SK-N-SH (cell line): ENCODE results near the gene RAE1. TPM values are rescaled to one million over a fixed set of nuclear protein-coding genes. Genes with fewer than 3 reads are reported as not detected.

ENCODE experiments used
- CTCF ChIA-PET: fragments of 300-600, 350-600 bp; formaldehyde crosslinking; extraction: SDS; loops from one replicate; lab custom pipeline; 2021; lab: Yijun Ruan, JAX
- POLR2A ChIA-PET: fragments of 350-600 bp; sonication (Branson Sonifier 250); formaldehyde crosslinking; extraction: SDS; loops from one replicate; lab custom pipeline; 2020; ENCODE audit warnings: antibody characterized with exemption, inconsistent platforms; lab: Yijun Ruan, JAX
- DNase-seq: peaks from one replicate; pipeline ENCODE4 v3.0.0; 2012
- H2AFZ ChIP-seq: fragments of 200-600 bp; sonication (generic); 2 replicates; pipeline ENCODE4 v1.8.1; 2016; ENCODE audit warnings: antibody characterized with exemption, mild to moderate bottlenecking, low read depth
- H3F3A ChIP-seq: fragments of 200-600 bp; sonication (generic); replicated peaks from 2 replicates; pipeline ENCODE3; 2016; ENCODE audit warnings: antibody characterized with exemption, mild to moderate bottlenecking; ENCODE audit not compliant: insufficient read depth
- H3K27ac ChIP-seq, 2 experiments: fragments of 200-500 bp in 1 of 2; fragments of 200-600 bp in 1 of 2; sonication (Bioruptor generic) in 1 of 2; sonication (generic), shearing (Covaris generic) in 1 of 2; 2 replicates each; pipeline versions ENCODE4 v1.5.1 to v1.6.1; 2014 to 2016; ENCODE audit warnings: low read depth in 2 of 2, inconsistent platforms in 1 of 2, low read length in 1 of 2, mild to moderate bottlenecking in 1 of 2, mixed read lengths in 1 of 2
- H3K27me3 ChIP-seq: fragments of 200-600 bp; sonication (generic), shearing (Covaris generic); 2 replicates; pipeline ENCODE4 v1.6.1; 2016; ENCODE audit warnings: mixed run types; ENCODE audit not compliant: insufficient read depth
- H3K36me3 ChIP-seq, 2 experiments: fragments of 200-500 bp in 1 of 2; fragments of 200-600 bp in 1 of 2; sonication (Bioruptor generic) in 1 of 2; sonication (generic) in 1 of 2; replicated peaks in 1 of 2; 2 replicates each; pipeline versions ENCODE3 to v1.5.1; 2014 to 2016; ENCODE audit warnings: low read length in 1 of 2, mild to moderate bottlenecking in 1 of 2; ENCODE audit not compliant: insufficient read depth in 2 of 2, control insufficient read depth in 1 of 2
- H3K4me1 ChIP-seq, 2 experiments: fragments of 200-500 bp in 1 of 2; fragments of 200-600 bp in 1 of 2; sonication (Bioruptor generic) in 1 of 2; sonication (generic), shearing (Covaris generic) in 1 of 2; 2 replicates each; pipeline versions ENCODE4 v1.5.1 to v1.6.1; 2014 to 2016; ENCODE audit warnings: low read depth in 1 of 2, low read length in 1 of 2, mixed run types in 1 of 2; ENCODE audit not compliant: insufficient read depth in 2 of 2, control insufficient read depth in 1 of 2
- H3K4me2 ChIP-seq: fragments of 200-600 bp; sonication (generic), shearing (Covaris generic); 2 replicates; pipeline ENCODE4 v1.6.1; 2017; ENCODE audit warnings: mixed run types
- H3K4me3 ChIP-seq, 2 experiments: fragments of 200-500 bp in 1 of 2; fragments of 200-600 bp in 1 of 2; sonication (Bioruptor generic) in 1 of 2; sonication (generic), shearing (Covaris generic) in 1 of 2; 2 replicates each; pipeline versions ENCODE4 v1.5.1 to v1.8.1; 2014 to 2016; ENCODE audit warnings: low read depth in 2 of 2, inconsistent platforms in 1 of 2, low read length in 1 of 2, mild to moderate bottlenecking in 1 of 2, mixed read lengths in 1 of 2, moderate library complexity in 1 of 2
- H3K79me2 ChIP-seq: fragments of 200-600 bp; sonication (generic); 2 replicates; pipeline ENCODE4 v1.8.1; 2017; ENCODE audit warnings: mild to moderate bottlenecking; ENCODE audit not compliant: insufficient read depth
- H3K9ac ChIP-seq: fragments of 200-600 bp; sonication (generic); 2 replicates; pipeline ENCODE4 v1.6.1; 2017; ENCODE audit warnings: mixed run types
- H3K9me2 ChIP-seq: fragments of 200-600 bp; sonication (generic); 2 replicates; pipeline ENCODE4 v1.6.1; 2017; ENCODE audit warnings: mixed run types
- H3K9me3 ChIP-seq: fragments of 200-600 bp; sonication (generic); 2 replicates; pipeline ENCODE4 v1.6.1; 2017; ENCODE audit warnings: mixed run types, mild to moderate bottlenecking, moderate library complexity
- H4K20me1 ChIP-seq: fragments of 200-600 bp; sonication (generic); 2 replicates; pipeline ENCODE4 v1.6.1; 2017; ENCODE audit warnings: mild to moderate bottlenecking, mixed run types; ENCODE audit not compliant: insufficient read depth
- CHD2 ChIP-seq: fragments of 150-350 bp; IDR thresholded peaks from 2 replicates; pipeline ENCODE4 v1.6.1; 2018; ENCODE audit warnings: low read length; ENCODE audit not compliant: partially characterized antibody
- ELF1 ChIP-seq: IDR thresholded peaks from 2 replicates; pipeline ENCODE4 v1.4.0; 2012
- GABPA ChIP-seq: IDR thresholded peaks from 2 replicates; pipeline ENCODE4 v1.4.0; 2012; ENCODE audit warnings: low read depth, mild to moderate bottlenecking
- MEF2A ChIP-seq: IDR thresholded peaks from 2 replicates; pipeline ENCODE4 v1.4.0; 2012; ENCODE audit warnings: low read depth, borderline replicate concordance
- MXI1 ChIP-seq: IDR thresholded peaks from 2 replicates; pipeline ENCODE4 v1.6.1; 2012; ENCODE audit warnings: mild to moderate bottlenecking, low read depth, low read length, improper control_type of control experiment
- POLR2AphosphoS5 ChIP-seq: IDR thresholded peaks from 2 replicates; pipeline ENCODE4 v1.6.1; 2012; ENCODE audit warnings: low read depth, low read length
- RCOR1 ChIP-seq: fragments of 150-350 bp; IDR thresholded peaks from 2 replicates; pipeline ENCODE4 v1.6.1; 2017; ENCODE audit warnings: antibody characterized with exemption, low read length
- SIN3A ChIP-seq: IDR thresholded peaks from 2 replicates; pipeline ENCODE4 v1.6.1; 2012; ENCODE audit warnings: low read depth, mild to moderate bottlenecking, low read length, moderate library complexity, borderline replicate concordance
- TAF1 ChIP-seq: IDR thresholded peaks from 2 replicates; pipeline ENCODE4 v1.6.1; 2012; ENCODE audit warnings: low read depth, mild to moderate bottlenecking, low read length, moderate library complexity, borderline replicate concordance
- TCF12 ChIP-seq: IDR thresholded peaks from 2 replicates; pipeline ENCODE4 v1.4.0; 2012
- YY1 ChIP-seq: IDR thresholded peaks from 2 replicates; pipeline ENCODE4 v1.4.0; 2012; ENCODE audit warnings: low read depth, mild to moderate bottlenecking
- WGBS: methylation state at CpG from one replicate; pipeline ENCODE4 v1.1.6; 2017; ENCODE audit warnings: low lambda C conversion rate; 5-methylcytosine and 5-hydroxymethylcytosine counted together
- polyA plus RNA-seq, 3 experiments: library from polyadenylated mRNA; depleted of rRNA; stranded (reverse); fragments of >200 nt; gene quantifications; 2 replicates each; pipeline ENCODE4 v1.2.3, GENCODE V29; 2012
- TF ChIP-seq, protein P1 (sequence below): fragments of 150-350 bp; IDR thresholded peaks from 2 replicates; pipeline ENCODE4 v1.6.1; 2016; ENCODE audit warnings: mild to moderate bottlenecking, low read depth, low read length
- TF ChIP-seq, protein P2 (sequence below): IDR thresholded peaks from 2 replicates; pipeline ENCODE4 v1.6.1; 2012; ENCODE audit warnings: mild to moderate bottlenecking, low read depth, low read length, moderate library complexity
- TF ChIP-seq, protein P3 (sequence below): IDR thresholded peaks from 2 replicates; pipeline ENCODE4 v1.4.0; 2012; ENCODE audit warnings: low read depth, borderline replicate concordance

RAE1 gene
- polyA plus RNA-seq, 1 of the 3 experiments (the other 2 are of a cell fraction), result 82.4 TPM

DNA sequence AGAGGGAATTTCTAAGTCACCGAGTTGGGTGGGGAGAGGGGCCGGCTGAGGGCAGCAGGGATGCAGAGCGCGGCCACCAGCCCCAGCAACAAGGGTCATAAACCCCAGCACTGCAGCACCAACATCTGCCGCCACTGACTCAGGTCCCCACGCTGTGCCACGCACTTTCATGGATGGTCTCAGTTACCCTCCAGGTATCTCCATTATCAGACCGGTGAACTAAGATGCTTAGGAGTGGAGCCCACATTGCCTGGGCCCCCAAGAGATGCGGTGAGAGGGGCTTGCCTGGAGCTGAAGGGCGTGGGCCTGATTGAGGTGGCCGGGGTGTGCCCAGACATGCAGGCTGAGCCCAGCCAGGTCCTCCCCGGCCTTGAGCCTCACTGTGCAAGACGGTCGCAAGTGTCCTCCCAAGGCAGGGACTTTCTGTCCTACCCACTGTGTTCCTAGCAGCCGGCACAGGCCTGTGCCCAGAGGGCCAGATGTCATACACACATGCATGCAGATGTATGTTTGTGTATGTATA lies 59.4 kb downstream of the RAE1 start:
- Histone ChIP-seq H3K4me2 (no peak overlapping the region), H3K9me2 (no peaks in the 10 kb centered on the region), H3F3A (no peaks in the 10 kb centered on the region), H3K36me3 (peaks cover 0 to 15% of the 10 kb centered on the region in 2 experiments)
- ChIA-PET POLR2A (no interaction called here), CTCF (interaction anchor here (2.1 kb wide), 1 partner anchor 28 kb away, joined by 10 read pairs; no protein-coding TSS in a partner anchor)
- no peak for DNase-seq
- no peak for TF ChIP-seq YY1
- no peak for TF ChIP-seq TAF1
- TF ChIP-seq CHD2, result no peak
- no peak for TF ChIP-seq MEF2A
- no peak for TF ChIP-seq MXI1
- no peak for TF ChIP-seq POLR2AphosphoS5
- no peak for TF ChIP-seq GABPA
- no peak for TF ChIP-seq RCOR1
- no peak for TF ChIP-seq ELF1
- TF ChIP-seq TCF12, result no peak
- no peak for TF ChIP-seq SIN3A
- TF ChIP-seq, protein P1, sequence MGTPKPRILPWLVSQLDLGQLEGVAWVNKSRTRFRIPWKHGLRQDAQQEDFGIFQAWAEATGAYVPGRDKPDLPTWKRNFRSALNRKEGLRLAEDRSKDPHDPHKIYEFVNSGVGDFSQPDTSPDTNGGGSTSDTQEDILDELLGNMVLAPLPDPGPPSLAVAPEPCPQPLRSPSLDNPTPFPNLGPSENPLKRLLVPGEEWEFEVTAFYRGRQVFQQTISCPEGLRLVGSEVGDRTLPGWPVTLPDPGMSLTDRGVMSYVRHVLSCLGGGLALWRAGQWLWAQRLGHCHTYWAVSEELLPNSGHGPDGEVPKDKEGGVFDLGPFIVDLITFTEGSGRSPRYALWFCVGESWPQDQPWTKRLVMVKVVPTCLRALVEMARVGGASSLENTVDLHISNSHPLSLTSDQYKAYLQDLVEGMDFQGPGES, result no peak
- TF ChIP-seq, protein P2, sequence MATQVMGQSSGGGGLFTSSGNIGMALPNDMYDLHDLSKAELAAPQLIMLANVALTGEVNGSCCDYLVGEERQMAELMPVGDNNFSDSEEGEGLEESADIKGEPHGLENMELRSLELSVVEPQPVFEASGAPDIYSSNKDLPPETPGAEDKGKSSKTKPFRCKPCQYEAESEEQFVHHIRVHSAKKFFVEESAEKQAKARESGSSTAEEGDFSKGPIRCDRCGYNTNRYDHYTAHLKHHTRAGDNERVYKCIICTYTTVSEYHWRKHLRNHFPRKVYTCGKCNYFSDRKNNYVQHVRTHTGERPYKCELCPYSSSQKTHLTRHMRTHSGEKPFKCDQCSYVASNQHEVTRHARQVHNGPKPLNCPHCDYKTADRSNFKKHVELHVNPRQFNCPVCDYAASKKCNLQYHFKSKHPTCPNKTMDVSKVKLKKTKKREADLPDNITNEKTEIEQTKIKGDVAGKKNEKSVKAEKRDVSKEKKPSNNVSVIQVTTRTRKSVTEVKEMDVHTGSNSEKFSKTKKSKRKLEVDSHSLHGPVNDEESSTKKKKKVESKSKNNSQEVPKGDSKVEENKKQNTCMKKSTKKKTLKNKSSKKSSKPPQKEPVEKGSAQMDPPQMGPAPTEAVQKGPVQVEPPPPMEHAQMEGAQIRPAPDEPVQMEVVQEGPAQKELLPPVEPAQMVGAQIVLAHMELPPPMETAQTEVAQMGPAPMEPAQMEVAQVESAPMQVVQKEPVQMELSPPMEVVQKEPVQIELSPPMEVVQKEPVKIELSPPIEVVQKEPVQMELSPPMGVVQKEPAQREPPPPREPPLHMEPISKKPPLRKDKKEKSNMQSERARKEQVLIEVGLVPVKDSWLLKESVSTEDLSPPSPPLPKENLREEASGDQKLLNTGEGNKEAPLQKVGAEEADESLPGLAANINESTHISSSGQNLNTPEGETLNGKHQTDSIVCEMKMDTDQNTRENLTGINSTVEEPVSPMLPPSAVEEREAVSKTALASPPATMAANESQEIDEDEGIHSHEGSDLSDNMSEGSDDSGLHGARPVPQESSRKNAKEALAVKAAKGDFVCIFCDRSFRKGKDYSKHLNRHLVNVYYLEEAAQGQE, result no peak
- TF ChIP-seq, protein P3, sequence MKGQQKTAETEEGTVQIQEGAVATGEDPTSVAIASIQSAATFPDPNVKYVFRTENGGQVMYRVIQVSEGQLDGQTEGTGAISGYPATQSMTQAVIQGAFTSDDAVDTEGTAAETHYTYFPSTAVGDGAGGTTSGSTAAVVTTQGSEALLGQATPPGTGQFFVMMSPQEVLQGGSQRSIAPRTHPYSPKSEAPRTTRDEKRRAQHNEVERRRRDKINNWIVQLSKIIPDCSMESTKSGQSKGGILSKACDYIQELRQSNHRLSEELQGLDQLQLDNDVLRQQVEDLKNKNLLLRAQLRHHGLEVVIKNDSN, result no peak
- TF ChIP-seq, all 33 proteins: peak for 0
- Histone ChIP-seq H3K27ac (no peak overlapping the region), H3K4me1 (peaks cover 0 to 22% of the 10 kb centered on the region in 2 experiments; a peak in 1 of 4 replicates), H3K9me3 (no peaks in the 10 kb centered on the region), H3K4me3 (no peak overlapping the region), H3K9ac (no peak overlapping the region), H3K27me3 (no peaks in the 10 kb centered on the region), H2AFZ (no peak overlapping the region), H4K20me1 (no peaks in the 10 kb centered on the region), H3K79me2 (no peaks in the 10 kb centered on the region)
- 94% methylated on average over 3 of the region's 15 CpGs for WGBS
